Nephron (organoid): Measurements from ENCODE around the gene ACOT9.
A peak's percentile ranks its signal among the peaks of the same experiment; 100 is the strongest.
"Not testable (repeated sequence)": the region's sequence is repeated elsewhere in the genome, so short reads cannot be mapped to it uniquely, and the experiment has no call there.

Experiments used
- H3K27ac Mint-ChIP-seq, 3 experiments: 2 replicates each; pipeline ENCODE4 v1.8.0; 2020; ENCODE audit warnings: mixed read lengths in 3 of 3, mild to moderate bottlenecking in 2 of 3, moderate library complexity in 1 of 3
- H3K27me3 Mint-ChIP-seq: 2 replicates; pipeline ENCODE4 v1.8.0; 2021; ENCODE audit warnings: low read depth, mild to moderate bottlenecking, moderate library complexity, mixed read lengths
- H3K36me3 Mint-ChIP-seq: 2 replicates; pipeline ENCODE4 v1.8.0; 2020; ENCODE audit warnings: low read depth, mixed read lengths
- H3K4me1 Mint-ChIP-seq: 2 replicates; pipeline ENCODE4 v1.8.0; 2020; ENCODE audit warnings: mixed read lengths
- H3K4me3 Mint-ChIP-seq, 3 experiments: 2 replicates each; pipeline ENCODE4 v1.8.0; 2020; ENCODE audit warnings: mild to moderate bottlenecking in 3 of 3, mixed read lengths in 3 of 3, moderate library complexity in 2 of 3
- H3K9me3 Mint-ChIP-seq: 2 replicates; pipeline ENCODE4 v1.8.0; 2020; ENCODE audit warnings: mixed read lengths
- CTCF ChIP-seq, 3 experiments: fragments of 200-600 bp; sonication (generic); IDR thresholded peaks; one replicate each; pipeline ENCODE4 v1.5.0; 2021; ENCODE audit warnings: antibody characterized with exemption in 3 of 3; ENCODE audit not compliant: unreplicated experiment in 3 of 3

The ACOT9 gene

DNA sequence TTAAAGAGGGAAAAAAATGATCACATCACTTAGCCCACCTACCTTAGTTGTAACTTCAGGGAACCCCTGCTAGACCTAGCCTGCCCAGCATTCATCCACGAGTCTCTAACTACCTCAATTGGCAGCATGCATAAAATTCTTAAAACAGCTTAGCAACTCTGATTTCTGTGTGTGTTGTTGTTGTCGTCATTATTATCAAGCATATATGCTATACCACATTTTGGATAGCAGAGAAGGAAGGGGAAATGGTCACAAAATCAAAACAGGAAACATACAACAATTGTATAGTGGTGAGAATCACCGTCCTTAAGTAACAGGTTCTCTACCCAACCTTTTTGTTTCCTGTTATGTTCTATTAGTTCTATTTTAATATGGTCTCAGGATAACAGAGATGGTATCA is 2.7 kb upstream of the ACOT9 start:
- H3K9me3 Mint-ChIP-seq: no peaks in the 10 kb centered on the region
- H3K27me3 Mint-ChIP-seq: no peaks in the 10 kb centered on the region
- peaks cover 15% of the 10 kb centered on the region for H3K4me1 Mint-ChIP-seq
- no peak overlapping the region for H3K4me3 Mint-ChIP-seq
- TF ChIP-seq CTCF (IDR thresholded peaks at IDR 0.05; ENCODE audit: unreplicated experiment in 3 of 3): no peak
- H3K27ac Mint-ChIP-seq: no peak overlapping the region
- H3K36me3 Mint-ChIP-seq: no peaks in the 10 kb centered on the region

DNA sequence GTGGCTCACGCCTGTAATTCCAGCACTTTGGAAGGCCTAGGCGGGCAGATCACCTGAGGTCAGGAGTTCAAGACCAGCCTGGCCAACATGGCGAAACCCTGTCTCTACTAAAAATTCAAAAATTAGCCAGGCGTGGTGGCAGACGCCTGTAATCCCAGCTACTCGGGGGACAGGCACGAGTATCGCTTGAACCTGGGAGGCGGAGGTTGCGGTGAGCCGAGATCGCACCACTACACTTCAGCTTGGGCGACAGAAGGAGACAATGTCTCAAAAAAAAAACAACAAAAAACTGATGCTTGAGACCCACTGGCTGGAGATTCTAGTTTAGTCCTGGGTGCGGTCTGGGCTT is 521 bp upstream of the ACOT9 start:
- H3K36me3 Mint-ChIP-seq, H3K9me3 Mint-ChIP-seq: not testable (repeated sequence)

DNA sequence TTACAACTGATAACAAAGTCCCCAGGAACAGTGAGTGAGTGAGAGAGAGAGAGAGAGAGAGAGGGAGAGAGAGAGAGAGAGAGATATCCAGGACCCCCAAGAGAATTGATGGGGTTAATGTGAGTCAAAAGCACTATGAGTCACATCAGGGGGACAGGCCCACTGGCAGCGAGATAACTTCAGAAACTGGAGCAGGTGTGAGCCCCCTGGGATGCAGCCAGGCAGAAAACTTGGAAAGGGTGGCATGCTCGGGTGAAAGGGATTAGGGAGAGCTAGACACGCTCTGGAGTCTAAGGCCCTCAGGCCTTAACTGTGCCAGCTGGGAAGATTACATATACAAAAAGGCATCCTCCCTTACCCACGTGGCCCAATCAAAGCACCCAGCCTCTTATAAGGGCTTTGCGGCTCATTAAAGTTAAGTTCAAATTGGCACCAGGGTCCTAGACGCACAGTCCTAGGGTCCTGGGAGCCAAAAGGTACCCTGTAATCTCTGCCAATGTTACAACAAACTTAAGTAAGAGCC is 841 bp downstream of the ACOT9 start:
- no peak for TF ChIP-seq CTCF (IDR thresholded peaks at IDR 0.05; ENCODE audit: unreplicated experiment in 3 of 3)
- Mint-ChIP-seq H3K9me3 (no peaks in the 10 kb centered on the region), H3K36me3 (no peaks in the 10 kb centered on the region), H3K4me3 (peak overlapping the region; percentile 87 to 93 (median 90)), H3K4me1 (peaks cover 12% of the 10 kb centered on the region), H3K27ac (peak overlapping the region; percentile 90 to 96 (median 91)), H3K27me3 (no peaks in the 10 kb centered on the region)

More for the DNA sequence above, 521 bp upstream of the ACOT9 start:
- H3K4me3 Mint-ChIP-seq: peak overlapping the region; percentile 87 to 93 (median 90)
- peak overlapping the region; percentile 90 to 97 (median 91) for H3K27ac Mint-ChIP-seq
- H3K27me3 Mint-ChIP-seq: not testable (repeated sequence)
- peaks cover 12% of the 10 kb centered on the region for H3K4me1 Mint-ChIP-seq

GRCh38 chrX:23737413-23737812 is 5.7 kb downstream of the ACOT9 start:
- TF ChIP-seq CTCF (IDR thresholded peaks at IDR 0.05; ENCODE audit: unreplicated experiment in 3 of 3): no peak
- H3K27ac Mint-ChIP-seq: no peak overlapping the region
- H3K4me1 Mint-ChIP-seq: peaks cover 11% of the 10 kb centered on the region
- H3K9me3 Mint-ChIP-seq: no peaks in the 10 kb centered on the region
- H3K36me3 Mint-ChIP-seq: peaks cover 8% of the 10 kb centered on the region
- H3K4me3 Mint-ChIP-seq: no peak overlapping the region
- H3K27me3 Mint-ChIP-seq: no peaks in the 10 kb centered on the region

GRCh38 chrX:23736030-23736429 is 7.0 kb downstream of the ACOT9 start:
- Mint-ChIP-seq H3K27ac (no peak overlapping the region), H3K4me1 (peaks cover 4% of the 10 kb centered on the region), H3K4me3 (no peak overlapping the region), H3K9me3 (no peaks in the 10 kb centered on the region), H3K36me3 (peaks cover 19% of the 10 kb centered on the region), H3K27me3 (no peaks in the 10 kb centered on the region)
- TF ChIP-seq CTCF (IDR thresholded peaks at IDR 0.05; ENCODE audit: unreplicated experiment in 3 of 3): no peak

GRCh38 chrX:23732704-23733103 is 10.4 kb downstream of the ACOT9 start:
- TF ChIP-seq CTCF (IDR thresholded peaks at IDR 0.05; ENCODE audit: unreplicated experiment in 3 of 3): no peak
- Mint-ChIP-seq H3K36me3 (peaks cover 36% of the 10 kb centered on the region), H3K4me3 (no peak overlapping the region), H3K27me3 (no peaks in the 10 kb centered on the region), H3K9me3 (no peaks in the 10 kb centered on the region), H3K4me1 (no peaks in the 10 kb centered on the region), H3K27ac (no peak overlapping the region)
